Measurements from ENCODE around the gene GPC3.
"Not testable (repeated sequence)": the region's sequence is repeated elsewhere in the genome, so short reads cannot be mapped to it uniquely, and the experiment has no call there.

The GPC3 gene

DNA sequence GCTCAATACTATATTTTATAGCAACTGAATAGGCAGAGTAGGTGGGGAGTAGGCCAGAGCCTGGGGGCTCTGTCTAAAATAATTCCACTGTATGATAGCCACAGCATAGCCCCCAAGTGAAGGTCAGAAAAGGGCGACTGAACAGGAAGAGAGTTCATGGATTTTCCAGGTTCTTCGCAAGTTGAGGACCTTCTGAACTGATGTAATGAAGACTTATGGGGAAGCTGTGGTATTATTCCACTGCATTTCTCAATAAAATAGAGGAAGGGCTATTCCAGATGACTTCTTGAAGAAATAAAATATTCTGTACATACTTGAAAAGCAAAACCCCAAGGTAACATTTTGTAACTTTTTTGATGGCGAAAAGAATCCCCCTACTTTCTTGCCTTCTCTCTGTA is 338.7 kb downstream of the GPC3 start:
- Mint-ChIP-seq H3K27ac (no peak overlapping the region), H3K27me3 (ENCODE audit: low read depth) (no peaks in the 10 kb centered on the region), H3K36me3 (ENCODE audit: low read depth) (no peaks in the 10 kb centered on the region), H3K9me3 (no peaks in the 10 kb centered on the region), H3K4me1 (ENCODE audit: low read depth) (no peaks in the 10 kb centered on the region), H3K4me3 (no peak overlapping the region)

DNA sequence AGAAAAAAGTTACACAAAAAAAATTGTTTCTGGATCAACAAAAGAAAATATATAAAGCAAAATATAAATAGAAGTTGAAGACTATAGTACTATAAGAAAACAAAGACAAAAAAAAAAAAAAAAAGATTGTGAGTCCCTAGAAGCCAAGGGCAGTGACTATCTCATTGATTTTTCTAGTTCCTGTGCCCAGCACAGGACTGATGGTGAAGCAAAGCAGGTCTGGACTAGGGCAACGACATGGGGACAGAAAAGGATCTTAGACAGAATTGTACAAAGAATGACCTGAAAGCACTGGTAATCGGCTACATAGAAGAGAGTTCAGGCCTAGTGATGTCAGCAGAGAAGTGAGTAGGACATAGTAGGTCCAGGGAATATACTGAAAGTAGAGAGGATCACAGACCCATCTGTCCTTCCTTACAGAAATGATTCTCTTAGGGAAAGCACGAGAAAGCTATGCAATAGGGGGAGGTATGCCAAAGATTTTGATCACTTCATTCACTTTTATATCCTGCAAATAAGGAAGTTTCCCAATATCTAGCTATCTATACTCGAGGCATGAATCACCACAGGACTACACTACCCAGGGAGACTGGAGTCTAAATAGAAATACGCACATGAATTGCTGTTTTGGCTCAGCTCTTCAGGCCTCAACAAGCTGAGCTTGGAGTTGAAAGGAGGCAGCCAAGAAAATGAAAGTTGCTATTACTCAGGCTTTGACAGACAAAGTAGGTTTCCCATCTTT is 339.2 kb downstream of the GPC3 start:
- Mint-ChIP-seq H3K9me3 (no peaks in the 10 kb centered on the region), H3K4me3 (no peak overlapping the region), H3K27me3 (ENCODE audit: low read depth) (no peaks in the 10 kb centered on the region)

DNA sequence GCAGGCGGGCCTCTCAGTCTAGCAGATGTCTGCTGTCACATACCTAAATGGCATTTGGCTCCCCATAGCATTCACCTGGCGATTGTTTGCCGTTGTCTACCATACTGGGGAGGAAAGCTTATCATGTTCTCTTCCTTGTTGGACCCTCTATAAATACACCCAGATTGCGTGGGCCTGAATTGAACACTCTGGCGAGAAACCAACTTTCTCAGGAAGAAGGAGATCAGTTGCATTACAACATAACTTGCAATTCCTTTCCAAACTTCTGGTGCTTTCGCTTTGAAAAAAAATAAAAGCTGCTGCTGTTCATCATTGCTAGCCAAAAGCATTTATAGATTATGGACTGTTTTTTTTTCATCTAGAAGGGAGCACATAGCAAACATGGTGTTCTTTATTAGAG is 340.1 kb downstream of the GPC3 start:
- Mint-ChIP-seq H3K4me1 (ENCODE audit: low read depth) (no peaks in the 10 kb centered on the region), H3K36me3 (ENCODE audit: low read depth) (no peaks in the 10 kb centered on the region), H3K27me3 (ENCODE audit: low read depth) (no peaks in the 10 kb centered on the region), H3K4me3 (no peak overlapping the region), H3K27ac (no peak overlapping the region), H3K9me3 (no peaks in the 10 kb centered on the region)

More for the DNA sequence above, 339.2 kb downstream of the GPC3 start:
- H3K4me1 Mint-ChIP-seq (ENCODE audit: low read depth), result no peaks in the 10 kb centered on the region
- H3K36me3 Mint-ChIP-seq (ENCODE audit: low read depth), result no peaks in the 10 kb centered on the region
- H3K27ac Mint-ChIP-seq, result no peak overlapping the region

DNA sequence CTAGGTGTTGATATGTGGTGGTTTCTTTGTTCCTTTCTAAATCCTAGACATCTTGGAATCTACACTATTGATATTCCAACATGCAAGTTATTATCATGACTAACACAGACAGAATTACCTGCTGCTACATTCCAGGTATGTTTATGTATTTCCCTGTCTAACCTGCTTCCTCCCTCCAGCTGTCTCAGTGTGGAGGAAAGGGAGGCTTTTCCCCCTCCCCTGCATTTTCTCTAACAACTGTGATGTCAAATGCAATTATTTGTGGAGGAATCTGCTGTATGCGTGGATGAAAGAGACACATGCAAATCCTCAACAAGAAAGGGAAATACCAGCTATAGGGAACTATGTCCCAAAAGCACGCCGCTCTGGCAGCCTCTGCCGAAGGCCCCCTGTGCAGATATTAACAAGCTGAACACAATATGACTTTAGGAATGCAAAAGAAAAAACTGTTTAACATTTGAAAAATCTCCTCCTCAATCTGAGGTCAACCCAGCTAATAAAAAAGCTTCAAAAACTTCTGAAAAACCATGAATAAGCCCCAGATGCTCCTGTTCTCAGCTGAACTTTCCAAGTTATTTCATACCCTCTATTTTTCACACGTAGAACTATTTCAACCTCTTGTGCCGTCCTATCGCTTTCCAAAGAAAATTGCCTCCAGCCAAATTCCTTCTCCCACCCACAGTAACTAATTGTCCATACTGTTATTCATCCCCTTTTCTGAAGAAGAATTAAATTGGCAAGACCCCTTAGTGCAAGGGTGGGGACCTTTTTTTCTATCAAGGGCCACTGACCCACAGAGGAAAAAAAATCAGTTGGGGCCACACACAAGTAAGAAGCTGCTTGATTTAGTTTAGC is 345.0 kb downstream of the GPC3 start:
- Mint-ChIP-seq H3K27ac (no peak overlapping the region), H3K4me3 (no peak overlapping the region), H3K27me3 (ENCODE audit: low read depth) (no peaks in the 10 kb centered on the region), H3K4me1 (ENCODE audit: low read depth) (no peaks in the 10 kb centered on the region), H3K9me3 (no peaks in the 10 kb centered on the region), H3K36me3 (ENCODE audit: low read depth) (no peaks in the 10 kb centered on the region)

DNA sequence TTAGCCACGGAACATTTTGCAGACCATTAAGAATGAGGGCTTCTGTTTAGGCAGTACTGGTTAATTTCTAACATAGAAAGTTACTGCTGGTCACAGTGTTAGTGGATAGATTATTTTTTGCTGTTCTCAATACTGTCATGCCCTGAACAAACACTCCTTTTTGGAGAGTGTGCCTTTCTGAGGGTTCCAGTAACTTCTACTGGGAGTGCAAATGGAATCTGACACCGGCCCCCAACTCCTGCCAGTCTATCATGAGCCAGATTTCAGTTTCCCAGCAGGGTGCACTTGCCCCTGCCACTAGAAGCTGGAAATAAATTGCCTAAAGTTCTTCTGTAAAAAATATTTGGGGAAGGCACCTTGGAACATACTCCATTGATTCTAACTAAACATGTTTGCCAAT is 345.7 kb downstream of the GPC3 start:
- H3K36me3 Mint-ChIP-seq (ENCODE audit: low read depth), result no peaks in the 10 kb centered on the region
- no peak overlapping the region for H3K27ac Mint-ChIP-seq
- no peak overlapping the region for H3K4me3 Mint-ChIP-seq
- H3K4me1 Mint-ChIP-seq (ENCODE audit: low read depth), result no peaks in the 10 kb centered on the region
- no peaks in the 10 kb centered on the region for H3K27me3 Mint-ChIP-seq (ENCODE audit: low read depth)
- no peaks in the 10 kb centered on the region for H3K9me3 Mint-ChIP-seq

DNA sequence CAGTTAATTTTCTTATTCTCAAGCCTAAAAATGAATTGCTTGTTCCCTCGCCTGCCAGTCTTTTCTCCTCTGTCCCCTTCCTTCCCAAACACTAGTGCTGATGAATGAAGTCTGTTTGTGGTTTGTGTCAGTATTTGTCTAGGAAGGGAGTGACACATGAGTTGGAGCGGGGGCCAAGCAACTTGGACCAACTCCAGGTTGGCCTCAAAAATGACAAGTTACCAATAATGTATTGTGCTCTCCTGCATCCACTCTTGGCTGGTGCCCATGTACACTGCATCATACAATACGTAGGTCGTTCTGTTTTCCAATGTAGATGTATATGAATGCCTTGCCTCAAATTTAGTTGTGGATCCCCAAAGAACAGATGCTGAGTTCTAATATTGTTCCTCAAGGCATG is 347.1 kb downstream of the GPC3 start:
- Mint-ChIP-seq H3K27ac (no peak overlapping the region), H3K4me1 (ENCODE audit: low read depth) (no peaks in the 10 kb centered on the region), H3K36me3 (ENCODE audit: low read depth) (no peaks in the 10 kb centered on the region), H3K4me3 (no peak overlapping the region), H3K27me3 (ENCODE audit: low read depth) (no peaks in the 10 kb centered on the region), H3K9me3 (no peaks in the 10 kb centered on the region)

DNA sequence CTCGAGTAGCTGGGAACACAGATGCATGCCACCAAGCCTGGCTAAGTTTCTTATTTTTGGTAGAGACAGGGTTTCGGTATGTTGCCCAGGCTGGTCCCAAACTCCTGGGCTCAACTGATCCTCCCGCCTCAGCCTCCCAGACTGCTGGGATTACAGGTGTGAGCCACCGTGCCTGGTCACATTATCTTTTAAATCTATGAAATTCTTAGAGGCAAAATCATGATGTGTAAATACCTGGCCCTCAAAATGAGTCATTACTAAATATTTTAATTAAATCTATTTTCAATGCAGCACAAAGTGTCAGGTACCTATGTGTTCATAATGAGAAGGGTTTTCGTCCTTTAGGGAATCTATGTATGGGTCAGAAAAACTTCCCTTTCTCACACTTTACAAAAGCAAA is 347.6 kb downstream of the GPC3 start:
- Mint-ChIP-seq H3K9me3 (no peaks in the 10 kb centered on the region), H3K4me1 (ENCODE audit: low read depth) (no peaks in the 10 kb centered on the region), H3K36me3 (ENCODE audit: low read depth) (no peaks in the 10 kb centered on the region), H3K4me3 (no peak overlapping the region), H3K27ac (no peak overlapping the region), H3K27me3 (ENCODE audit: low read depth) (no peaks in the 10 kb centered on the region)

DNA sequence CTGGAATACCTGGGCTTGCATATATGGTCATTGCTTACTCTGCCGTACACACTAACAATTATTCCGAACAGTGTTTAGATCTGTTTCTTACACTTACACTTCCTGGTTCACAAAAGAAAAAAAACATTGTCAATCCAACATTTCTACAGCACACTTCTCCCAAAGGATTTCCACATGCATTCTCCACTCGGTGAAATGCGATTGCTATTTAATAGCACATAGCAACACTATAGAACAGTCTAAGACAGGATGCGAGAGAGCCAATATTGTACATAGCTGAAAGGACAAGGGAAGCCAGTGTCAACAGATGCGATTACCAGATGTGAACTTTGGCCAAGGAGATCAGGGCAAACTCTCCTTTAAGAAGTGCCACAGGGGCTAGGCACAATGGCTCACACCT is 349.4 kb downstream of the GPC3 start:
- Mint-ChIP-seq H3K27ac (no peak overlapping the region), H3K36me3 (ENCODE audit: low read depth) (no peaks in the 10 kb centered on the region), H3K4me3 (no peak overlapping the region), H3K4me1 (ENCODE audit: low read depth) (no peaks in the 10 kb centered on the region), H3K27me3 (ENCODE audit: low read depth) (no peaks in the 10 kb centered on the region), H3K9me3 (no peaks in the 10 kb centered on the region)

DNA sequence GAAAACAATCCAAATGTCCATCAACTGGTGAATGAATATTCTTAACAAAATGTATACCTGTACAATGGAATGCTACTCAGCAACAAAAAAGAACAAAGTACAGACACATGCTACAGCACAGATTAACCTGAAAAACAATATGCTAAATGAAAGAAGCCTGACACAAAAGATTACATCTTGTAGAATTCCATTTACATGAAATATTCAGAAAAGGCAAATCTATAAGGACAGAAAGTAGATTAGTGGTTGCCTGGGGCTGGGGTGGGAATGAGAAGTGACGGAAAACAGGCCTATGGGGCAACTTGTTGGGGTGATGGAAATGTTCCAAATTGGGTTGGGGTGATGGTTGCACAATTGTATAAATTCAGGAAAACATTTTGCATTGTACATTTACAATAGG is 351.0 kb downstream of the GPC3 start:
- Mint-ChIP-seq H3K4me3 (no peak overlapping the region), H3K27me3 (ENCODE audit: low read depth) (no peaks in the 10 kb centered on the region), H3K27ac (no peak overlapping the region), H3K4me1 (ENCODE audit: low read depth) (no peaks in the 10 kb centered on the region), H3K36me3 (ENCODE audit: low read depth) (no peaks in the 10 kb centered on the region), H3K9me3 (no peaks in the 10 kb centered on the region)

DNA sequence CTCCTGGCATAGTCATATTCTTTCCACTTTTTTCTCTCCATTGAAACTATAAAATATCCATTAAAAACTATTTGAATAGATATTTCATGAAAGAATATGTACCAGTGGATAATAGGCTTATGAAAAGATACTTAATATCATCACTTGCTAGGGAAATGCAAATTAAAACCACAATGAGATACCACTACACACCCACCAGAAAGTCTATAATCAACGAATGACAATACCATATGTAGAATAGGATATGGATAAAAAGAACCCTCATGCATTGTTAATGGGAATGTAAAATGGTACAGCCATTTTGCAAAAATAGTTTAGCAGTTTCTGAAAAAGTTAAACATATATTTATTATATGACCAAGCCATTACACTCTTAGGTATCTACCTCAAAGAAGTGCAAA is 351.4 kb downstream of the GPC3 start:
- no peak overlapping the region for H3K4me3 Mint-ChIP-seq
- H3K36me3 Mint-ChIP-seq (ENCODE audit: low read depth), result no peaks in the 10 kb centered on the region
- no peaks in the 10 kb centered on the region for H3K27me3 Mint-ChIP-seq (ENCODE audit: low read depth)
- no peaks in the 10 kb centered on the region for H3K4me1 Mint-ChIP-seq (ENCODE audit: low read depth)
- H3K27ac Mint-ChIP-seq, result no peak overlapping the region
- H3K9me3 Mint-ChIP-seq, result no peaks in the 10 kb centered on the region

DNA sequence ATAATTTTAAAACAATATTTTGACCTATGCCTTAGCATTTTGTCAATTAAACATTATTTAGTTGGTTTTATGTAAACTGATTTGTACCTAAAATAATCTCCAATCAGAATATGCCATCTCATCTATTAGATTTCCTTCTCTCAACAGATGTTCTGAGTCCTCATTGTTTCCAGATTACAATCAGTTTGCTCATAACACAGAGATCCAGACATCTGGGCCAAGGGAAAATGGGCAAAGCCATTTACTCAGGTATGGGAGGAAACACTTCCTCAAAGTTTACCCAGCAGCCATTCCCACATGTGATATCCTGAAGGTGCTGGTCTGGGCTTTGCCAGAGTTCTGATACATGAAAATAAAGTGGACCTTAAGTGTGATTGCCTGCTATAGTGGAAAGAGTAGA is 352.2 kb downstream of the GPC3 start:
- Mint-ChIP-seq H3K36me3 (ENCODE audit: low read depth) (no peaks in the 10 kb centered on the region), H3K4me1 (ENCODE audit: low read depth) (no peaks in the 10 kb centered on the region), H3K9me3 (no peaks in the 10 kb centered on the region), H3K27me3 (ENCODE audit: low read depth) (no peaks in the 10 kb centered on the region), H3K4me3 (no peak overlapping the region), H3K27ac (no peak overlapping the region)

DNA sequence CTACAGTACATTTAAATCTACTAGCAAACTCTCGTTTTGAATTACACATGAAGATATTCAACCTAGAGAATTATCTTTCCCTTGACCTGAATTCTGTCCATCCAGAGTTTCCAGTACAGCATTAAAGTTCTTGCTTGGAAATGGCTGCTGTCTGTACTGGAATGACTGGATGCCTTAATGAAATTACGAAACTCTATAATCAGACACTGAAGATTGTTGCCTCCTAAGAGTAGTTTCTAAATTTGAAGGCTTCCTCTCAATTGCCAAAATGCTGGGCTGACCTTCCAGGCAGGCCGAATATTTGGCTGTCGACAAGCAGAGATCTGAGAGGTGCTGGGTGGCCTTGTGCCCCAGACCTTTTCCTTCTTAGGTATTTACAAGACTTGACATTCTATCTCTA is 355.0 kb downstream of the GPC3 start:
- Mint-ChIP-seq H3K27ac (no peak overlapping the region), H3K4me3 (no peak overlapping the region), H3K27me3 (ENCODE audit: low read depth) (no peaks in the 10 kb centered on the region), H3K9me3 (no peaks in the 10 kb centered on the region), H3K4me1 (ENCODE audit: low read depth) (no peaks in the 10 kb centered on the region), H3K36me3 (ENCODE audit: low read depth) (no peaks in the 10 kb centered on the region)

DNA sequence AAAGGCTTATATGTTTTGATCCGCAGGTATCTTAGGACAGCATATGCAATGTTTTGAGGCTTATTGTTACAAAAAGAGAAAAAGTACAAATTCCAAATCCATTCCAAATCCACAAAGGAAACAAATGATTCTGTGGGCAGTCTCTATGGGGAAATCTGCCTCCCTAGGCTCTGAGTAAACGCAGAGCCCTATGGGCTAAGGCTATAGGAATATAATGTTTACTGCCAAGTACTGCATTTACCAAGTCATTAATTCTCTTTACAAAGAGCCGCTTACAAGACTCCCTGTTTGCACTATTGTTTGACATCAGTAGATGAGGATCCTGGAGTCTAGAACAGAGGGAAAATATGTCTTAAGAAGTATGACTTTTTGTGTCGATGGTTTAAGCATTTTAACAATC is 357.7 kb downstream of the GPC3 start:
- no peaks in the 10 kb centered on the region for H3K9me3 Mint-ChIP-seq
- H3K36me3 Mint-ChIP-seq (ENCODE audit: low read depth), result no peaks in the 10 kb centered on the region
- H3K4me3 Mint-ChIP-seq, result no peak overlapping the region
- no peak overlapping the region for H3K27ac Mint-ChIP-seq
- H3K27me3 Mint-ChIP-seq (ENCODE audit: low read depth), result no peaks in the 10 kb centered on the region
- H3K4me1 Mint-ChIP-seq (ENCODE audit: low read depth), result no peaks in the 10 kb centered on the region

DNA sequence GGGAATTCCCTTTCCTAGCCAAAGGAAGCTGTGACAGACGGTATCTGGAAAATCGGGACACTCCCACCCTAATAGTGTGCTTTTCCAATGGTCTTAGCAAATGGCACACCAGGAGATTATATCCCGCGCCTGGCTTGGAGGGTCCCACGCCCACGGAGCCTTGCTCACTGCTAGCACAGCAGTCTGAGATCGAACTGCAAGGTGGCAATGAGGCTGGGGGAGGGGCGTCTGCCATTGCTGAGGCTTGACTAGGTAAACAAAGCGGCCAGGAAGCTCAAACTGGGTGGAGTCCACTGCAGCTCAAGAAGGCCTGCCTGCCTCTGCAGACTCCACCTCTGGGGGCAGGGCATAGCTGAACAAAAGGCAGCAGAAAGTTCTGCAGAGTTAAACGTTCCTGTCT is 364.0 kb downstream of the GPC3 start:
- H3K36me3 Mint-ChIP-seq (ENCODE audit: low read depth); H3K27me3 Mint-ChIP-seq (ENCODE audit: low read depth); H3K4me3 Mint-ChIP-seq; H3K4me1 Mint-ChIP-seq (ENCODE audit: low read depth); H3K27ac Mint-ChIP-seq; H3K9me3 Mint-ChIP-seq: not testable (repeated sequence)

DNA sequence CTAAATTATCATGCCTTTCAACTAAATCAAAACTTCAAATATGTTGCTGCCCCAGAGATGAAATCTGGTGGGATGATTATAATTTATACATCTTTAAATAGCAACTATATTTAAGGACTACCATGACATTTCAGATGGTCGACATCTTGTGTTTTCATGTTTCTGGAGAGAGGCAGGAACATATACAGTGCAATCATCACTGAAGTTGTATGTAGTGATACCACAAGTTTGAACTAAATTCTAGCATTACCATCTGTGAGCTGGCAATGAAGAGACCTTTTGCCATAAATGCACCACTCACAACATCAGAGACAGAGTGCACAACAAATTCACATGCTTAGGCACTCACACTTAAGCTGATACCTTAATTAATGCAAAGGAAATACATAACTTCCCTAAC is 373.7 kb downstream of the GPC3 start:
- Mint-ChIP-seq H3K27ac (no peak overlapping the region), H3K4me1 (ENCODE audit: low read depth) (no peaks in the 10 kb centered on the region), H3K27me3 (ENCODE audit: low read depth) (no peaks in the 10 kb centered on the region)

More for the DNA sequence above, 373.7 kb downstream of the GPC3 start:
- Mint-ChIP-seq H3K4me3 (no peak overlapping the region), H3K36me3 (ENCODE audit: low read depth) (no peaks in the 10 kb centered on the region), H3K9me3 (peaks cover 5% of the 10 kb centered on the region)

Measured in T-helper 1 cell treated with Interleukin-12 subunit alpha and Interleukin-12 subunit beta and Interleukin-4 antibody, amounts not matched to agents 30 μg/mL and 1 μg/mL, for 36 hours (primary cell).